IPS-NIHi7 (cell line): Measurements from ENCODE around the gene MAGI1.

Experiments used
- DNase-seq: peaks from one replicate; pipeline ENCODE4 v3.0.0; 2012; ENCODE audit warnings: mixed read lengths; ENCODE audit errors: extremely low spot score

Gene MAGI1

DNA sequence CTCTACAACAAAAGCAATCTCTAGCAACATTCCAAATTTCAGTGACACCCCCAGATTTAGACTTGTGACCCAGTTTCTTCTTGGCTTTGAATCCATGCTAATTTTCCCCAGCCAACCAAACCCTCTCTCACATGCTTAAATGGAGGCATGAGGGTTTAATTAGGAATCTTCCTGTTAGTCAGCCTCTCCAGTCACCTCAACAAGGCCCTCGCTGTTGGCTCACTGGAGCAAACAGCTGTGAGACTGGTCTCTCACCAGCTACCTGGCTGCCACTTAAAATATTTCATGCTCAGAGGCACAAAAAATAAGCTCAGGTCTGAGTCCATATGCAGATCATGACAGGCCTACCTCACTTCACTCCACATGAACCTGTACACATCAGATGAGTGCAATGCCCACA lies 720.5 kb downstream of the MAGI1 start:
- DNase-seq: no peak

- DNase-seq: no peak
Measured at GRCh38 chr3:65314916-65315315, 723.8 kb downstream of the MAGI1 start.

DNA sequence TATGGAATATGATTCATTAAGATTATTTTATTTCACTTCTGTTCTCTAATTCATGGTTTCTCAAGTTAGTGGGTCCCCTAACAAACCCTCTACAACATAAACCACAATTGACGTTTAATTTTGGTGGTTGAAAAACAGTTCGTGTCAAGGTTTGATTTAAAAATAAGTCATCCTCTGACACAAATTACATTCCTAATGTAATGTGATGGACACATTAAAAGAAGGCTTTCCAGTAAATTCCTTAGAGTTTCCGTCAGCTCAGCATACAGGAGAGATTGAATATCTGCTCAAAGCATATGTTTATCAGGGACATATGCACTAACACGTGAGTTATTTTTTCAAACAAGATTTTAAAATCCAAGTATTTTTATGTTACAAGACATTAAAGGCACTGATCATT lies 724.4 kb downstream of the MAGI1 start:
- DNase-seq: no peak

GRCh38 chr3:65313666-65314065 lies 725.1 kb downstream of the MAGI1 start:
- DNase-seq: no peak

- no peak for DNase-seq
Measured at GRCh38 chr3:65305836-65306235, 732.9 kb downstream of the MAGI1 start.
